ENCODE data around the gene CC2D1A.

- TF ChIP-seq CTCF (IDR thresholded peaks at IDR 0.05) (no peak), POLR2A (IDR thresholded peaks at IDR 0.05) (no peak)
Observed at GRCh38 chr19:13968383-13968935, 62.5 kb downstream of the CC2D1A start.
